Left ventricle myocardium inferior (tissue), 1 donor: Measurements from ENCODE around the gene C17orf100. TPM values are rescaled to one million over a fixed set of nuclear protein-coding genes. Genes with fewer than 3 reads are reported as not detected.

Experiments used
- DNase-seq: peaks from one replicate; pipeline ENCODE4 v3.0.0-alpha.2; 2020
- H3K27ac ChIP-seq: fragments of 200-600 bp; replicated peaks from 2 replicates; pipeline ENCODE4 v1.8.0; 2021
- H3K27me3 ChIP-seq: fragments of 200-600 bp; 2 replicates; pipeline ENCODE4 v1.8.0; 2021; ENCODE audit warnings: low read depth
- H3K36me3 ChIP-seq: fragments of 200-600 bp; 2 replicates; pipeline ENCODE4 v1.8.0; 2021
- H3K4me1 ChIP-seq: fragments of 200-600 bp; 2 replicates; pipeline ENCODE4 v1.8.0; 2021
- H3K4me3 ChIP-seq: fragments of 200-600 bp; 2 replicates; pipeline ENCODE4 v1.8.0; 2021; ENCODE audit warnings: mild to moderate bottlenecking, moderate library complexity
- H3K9me3 ChIP-seq: fragments of 200-600 bp; replicated peaks from 2 replicates; pipeline ENCODE4 v1.8.0; 2021
- CTCF ChIP-seq: fragments of 200-600 bp; IDR thresholded peaks from 2 replicates; pipeline ENCODE4 v1.8.0; 2021; ENCODE audit warnings: antibody characterized with exemption, mild to moderate bottlenecking, borderline replicate concordance
- intact Hi-C: fragments of 100-400 bp; cut with micrococcal nuclease; formaldehyde crosslinking; loops from one replicate; pipeline ENCODE4 v1.11.0; 2022
- total RNA-seq: library from RNA; stranded (reverse); fragmentation: NEBNext Ultra II Directional; extraction: Animal tissue kit (Norgen Biotek cat#: 25700); gene quantifications from one replicate; pipeline ENCODE4 v1.2.1, GENCODE V29; 2021
- donor health status: DM: no; HTN: yes; CAD: no; lungs with severe emphysema.

Gene C17orf100
- total RNA-seq, 1 donor from 2014 or later = 0.69 TPM

- H3K27me3 ChIP-seq = peaks cover 38% of the 10 kb centered on the region
- H3K27ac ChIP-seq = no peak overlapping the region
- H3K4me3 ChIP-seq = no peak overlapping the region
- intact Hi-C loops = no loop called here
- TF ChIP-seq CTCF = no peak
- no peaks in the 10 kb centered on the region for H3K36me3 ChIP-seq
- no peaks in the 10 kb centered on the region for H3K4me1 ChIP-seq
- no peak for DNase-seq
- H3K9me3 ChIP-seq = no peaks in the 10 kb centered on the region
Measured at GRCh38 chr17:6696906-6697305, 45.3 kb downstream of the C17orf100 start.

GRCh38 chr17:6698004-6698403 lies 46.4 kb downstream of the C17orf100 start:
- no peaks in the 10 kb centered on the region for H3K9me3 ChIP-seq
- peaks cover 42% of the 10 kb centered on the region for H3K27me3 ChIP-seq
- intact Hi-C loops = no loop called here
- H3K36me3 ChIP-seq = no peaks in the 10 kb centered on the region
- no peak overlapping the region for H3K27ac ChIP-seq
- no peaks in the 10 kb centered on the region for H3K4me1 ChIP-seq
- no peak for TF ChIP-seq CTCF
- no peak overlapping the region for H3K4me3 ChIP-seq
- no peak for DNase-seq

GRCh38 chr17:6699997-6700947 lies 48.7 kb downstream of the C17orf100 start:
- intact Hi-C loops = no loop called here
- H3K27me3 ChIP-seq = peaks cover 47% of the 10 kb centered on the region

GRCh38 chr17:6700948-6701307 lies 49.4 kb downstream of the C17orf100 start:
- TF ChIP-seq CTCF = no peak
- DNase-seq = no peak
- H3K36me3 ChIP-seq = no peaks in the 10 kb centered on the region
- intact Hi-C loops = no loop called here
- no peaks in the 10 kb centered on the region for H3K4me1 ChIP-seq
- H3K4me3 ChIP-seq = no peak overlapping the region
- no peaks in the 10 kb centered on the region for H3K9me3 ChIP-seq
- H3K27ac ChIP-seq = no peak overlapping the region
- peaks cover 47% of the 10 kb centered on the region for H3K27me3 ChIP-seq

More at GRCh38 chr17:6699997-6700947, 48.7 kb downstream of the C17orf100 start:
- Histone ChIP-seq H3K9me3 (no peaks in the 10 kb centered on the region), H3K27ac (no peak overlapping the region), H3K4me3 (no peak overlapping the region), H3K36me3 (no peaks in the 10 kb centered on the region), H3K4me1 (no peaks in the 10 kb centered on the region)
- DNase-seq = no peak
- no peak for TF ChIP-seq CTCF

- peak; percentile 33 for TF ChIP-seq CTCF
- intact Hi-C loops = no loop called here
- no peak for DNase-seq
- no peaks in the 10 kb centered on the region for H3K9me3 ChIP-seq
- H3K36me3 ChIP-seq = no peaks in the 10 kb centered on the region
- H3K4me3 ChIP-seq = no peak overlapping the region
- no peaks in the 10 kb centered on the region for H3K4me1 ChIP-seq
- H3K27ac ChIP-seq = no peak overlapping the region
- H3K27me3 ChIP-seq = peaks cover 50% of the 10 kb centered on the region
Measured at GRCh38 chr17:6701719-6702118, 50.2 kb downstream of the C17orf100 start.
